ENCODE results near the gene AP4S1.

- no peak for TF ChIP-seq POLR2A (IDR thresholded peaks at IDR 0.05)
- TF ChIP-seq, protein P1, sequence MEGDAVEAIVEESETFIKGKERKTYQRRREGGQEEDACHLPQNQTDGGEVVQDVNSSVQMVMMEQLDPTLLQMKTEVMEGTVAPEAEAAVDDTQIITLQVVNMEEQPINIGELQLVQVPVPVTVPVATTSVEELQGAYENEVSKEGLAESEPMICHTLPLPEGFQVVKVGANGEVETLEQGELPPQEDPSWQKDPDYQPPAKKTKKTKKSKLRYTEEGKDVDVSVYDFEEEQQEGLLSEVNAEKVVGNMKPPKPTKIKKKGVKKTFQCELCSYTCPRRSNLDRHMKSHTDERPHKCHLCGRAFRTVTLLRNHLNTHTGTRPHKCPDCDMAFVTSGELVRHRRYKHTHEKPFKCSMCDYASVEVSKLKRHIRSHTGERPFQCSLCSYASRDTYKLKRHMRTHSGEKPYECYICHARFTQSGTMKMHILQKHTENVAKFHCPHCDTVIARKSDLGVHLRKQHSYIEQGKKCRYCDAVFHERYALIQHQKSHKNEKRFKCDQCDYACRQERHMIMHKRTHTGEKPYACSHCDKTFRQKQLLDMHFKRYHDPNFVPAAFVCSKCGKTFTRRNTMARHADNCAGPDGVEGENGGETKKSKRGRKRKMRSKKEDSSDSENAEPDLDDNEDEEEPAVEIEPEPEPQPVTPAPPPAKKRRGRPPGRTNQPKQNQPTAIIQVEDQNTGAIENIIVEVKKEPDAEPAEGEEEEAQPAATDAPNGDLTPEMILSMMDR (IDR thresholded peaks at IDR 0.05), result no peak
These were observed 1.4 kb upstream of the AP4S1 start for GRCh38 chr14:31024010-31024480.
